GM04503 (cell line): ENCODE measurements around the gene B9D1.

Source experiments
- DNase-seq: peaks from one replicate; pipeline ENCODE4 v3.0.0-alpha.2; 2012; ENCODE audit warnings: low read depth

The B9D1 gene

DNA sequence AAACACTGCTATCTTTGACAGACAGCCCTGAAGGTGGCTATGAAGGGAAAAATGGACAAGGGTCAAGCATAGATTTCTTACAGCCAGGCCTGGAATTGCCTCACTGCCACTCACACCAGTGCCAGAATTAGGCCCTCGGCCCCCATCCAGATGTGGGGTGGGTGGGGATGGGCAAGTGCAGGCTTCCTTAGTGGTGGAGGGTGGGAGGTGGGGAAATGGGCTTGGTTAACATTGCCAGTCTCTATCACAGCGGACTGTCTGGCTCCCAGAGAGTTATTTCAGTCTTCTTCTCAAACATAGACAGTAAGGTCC is 24.9 kb downstream of the B9D1 start:
- no peak for DNase-seq

DNA sequence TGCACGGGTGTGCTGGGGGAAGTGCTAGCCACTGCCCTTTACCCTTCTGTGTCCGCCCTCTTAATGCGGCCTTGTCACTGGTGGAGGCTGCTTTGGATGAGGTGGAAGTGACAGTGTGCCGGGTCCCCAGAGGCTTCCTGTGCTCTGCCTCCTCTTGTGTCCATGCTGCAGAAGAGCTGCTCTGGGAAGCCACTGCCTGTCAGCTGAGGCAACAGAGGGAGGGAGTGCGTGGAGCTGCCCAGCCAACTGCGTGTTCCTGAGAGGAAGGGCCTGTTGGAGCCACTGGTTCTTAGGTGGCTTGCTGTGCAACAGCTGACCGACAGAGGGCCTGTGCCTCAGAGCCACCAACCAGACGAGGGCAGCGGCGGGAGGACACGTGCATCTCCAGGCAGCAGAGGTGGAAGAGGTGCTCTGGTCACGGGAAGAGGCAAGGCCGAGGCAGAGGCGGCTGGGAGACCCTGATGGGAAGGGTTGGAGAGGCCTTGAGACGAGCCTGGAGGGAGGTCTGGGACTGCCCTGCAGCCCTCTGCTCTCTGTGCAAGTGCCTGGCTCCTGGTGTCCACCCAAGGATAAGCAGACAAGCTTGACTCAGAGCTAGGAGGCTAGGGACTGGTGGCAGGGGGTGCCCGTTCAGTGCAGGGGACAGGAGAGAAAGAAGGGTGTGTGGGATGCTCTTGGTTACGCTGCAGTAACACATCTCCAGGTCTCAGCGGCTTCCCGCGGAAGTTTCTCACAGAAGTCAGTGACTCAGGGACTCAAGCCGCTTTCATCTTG is 25.4 kb downstream of the B9D1 start:
- no peak for DNase-seq

DNA sequence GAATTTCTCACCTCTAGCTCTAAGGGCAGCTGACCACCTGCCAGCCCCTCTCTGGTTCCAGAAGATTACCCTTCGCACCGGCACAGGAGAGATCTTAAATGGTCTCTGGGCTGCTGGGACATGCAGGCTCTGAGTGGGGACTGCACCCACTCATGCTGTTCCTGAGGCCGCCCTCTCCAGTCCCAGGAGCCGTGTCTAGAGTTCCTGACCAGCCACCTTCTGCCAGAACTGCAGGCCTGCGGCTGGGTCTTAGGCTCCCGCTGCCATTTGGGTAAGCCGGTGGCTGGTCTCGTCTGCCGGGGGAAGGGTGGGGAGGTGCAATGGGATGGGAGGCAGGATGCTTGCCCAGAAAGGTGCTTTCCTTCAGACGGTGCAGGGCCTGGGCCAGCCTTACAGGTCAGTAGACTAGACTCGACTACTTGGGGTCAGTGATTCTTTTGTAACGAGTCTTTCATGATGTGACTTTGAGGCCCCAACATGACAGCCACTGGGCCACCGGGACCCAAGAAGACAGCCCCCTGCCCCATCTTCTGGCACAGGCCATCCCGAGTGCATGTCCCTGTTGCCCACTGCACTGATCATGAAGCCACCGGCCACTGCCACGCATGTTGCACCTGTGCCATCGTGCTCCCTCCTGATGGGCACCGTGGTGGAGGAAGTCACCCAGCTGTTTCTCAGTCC is 26.4 kb downstream of the B9D1 start:
- no peak for DNase-seq

DNA sequence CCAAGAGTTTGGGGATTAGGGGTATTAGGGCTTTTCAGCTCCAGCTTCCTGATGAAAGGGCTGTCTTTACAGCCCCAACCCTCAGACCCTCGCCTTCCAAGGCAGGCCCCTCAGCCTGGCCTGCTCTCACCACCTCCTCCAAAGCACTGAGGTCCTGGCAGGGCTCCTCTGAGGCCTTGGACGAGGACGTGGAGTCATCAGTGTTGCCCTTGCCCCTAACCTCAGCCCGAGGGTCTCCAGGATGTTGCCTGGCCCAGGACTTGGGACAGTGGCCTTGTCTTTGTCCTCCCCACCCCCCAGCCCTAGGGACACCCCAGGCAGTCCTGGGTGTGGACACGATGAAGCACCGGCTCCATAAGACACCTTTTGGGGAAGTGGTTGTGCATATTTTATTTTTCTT is 28.2 kb downstream of the B9D1 start:
- no peak for DNase-seq

DNA sequence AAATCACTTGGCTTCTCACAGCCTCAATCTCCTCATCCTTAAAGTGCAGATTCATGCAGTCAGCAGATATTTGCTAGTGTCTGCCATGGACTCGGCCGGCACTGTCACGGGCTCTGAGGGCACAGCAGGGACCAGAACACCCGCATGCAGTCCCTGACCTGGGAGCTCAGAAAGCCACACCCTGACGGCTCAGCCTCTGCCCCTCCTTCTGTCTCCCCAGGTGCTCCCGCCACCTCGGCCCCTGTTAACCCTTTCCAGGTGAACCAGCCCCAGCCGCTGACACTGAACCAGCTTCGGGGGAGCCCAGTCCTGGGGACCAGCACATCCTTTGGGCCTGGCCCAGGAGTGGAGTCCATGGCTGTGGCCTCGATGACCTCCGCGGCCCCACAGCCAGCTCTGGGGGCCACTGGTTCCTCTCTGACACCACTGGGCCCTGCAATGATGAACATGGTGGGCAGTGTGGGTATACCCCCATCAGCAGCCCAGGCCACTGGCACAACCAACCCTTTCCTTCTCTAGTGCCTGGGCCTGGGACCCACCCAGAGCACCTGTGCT is 28.7 kb downstream of the B9D1 start:
- no peak for DNase-seq

DNA sequence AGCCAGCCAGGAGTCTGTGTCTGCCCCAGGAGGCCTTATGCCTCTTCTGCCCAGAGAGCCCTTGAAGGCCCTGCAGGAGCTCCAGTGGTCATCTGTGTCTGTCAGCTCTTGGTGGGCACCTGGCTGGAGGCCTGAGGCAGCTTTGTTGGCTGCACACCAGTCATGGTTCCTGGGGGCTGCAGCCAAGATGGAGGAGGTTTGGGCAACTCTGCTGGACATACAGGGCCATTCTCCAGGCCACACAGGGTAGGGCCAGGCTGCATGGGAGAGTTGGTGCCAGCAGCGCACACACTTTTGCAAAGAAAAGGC is 29.4 kb downstream of the B9D1 start:
- DNase-seq: no peak

DNA sequence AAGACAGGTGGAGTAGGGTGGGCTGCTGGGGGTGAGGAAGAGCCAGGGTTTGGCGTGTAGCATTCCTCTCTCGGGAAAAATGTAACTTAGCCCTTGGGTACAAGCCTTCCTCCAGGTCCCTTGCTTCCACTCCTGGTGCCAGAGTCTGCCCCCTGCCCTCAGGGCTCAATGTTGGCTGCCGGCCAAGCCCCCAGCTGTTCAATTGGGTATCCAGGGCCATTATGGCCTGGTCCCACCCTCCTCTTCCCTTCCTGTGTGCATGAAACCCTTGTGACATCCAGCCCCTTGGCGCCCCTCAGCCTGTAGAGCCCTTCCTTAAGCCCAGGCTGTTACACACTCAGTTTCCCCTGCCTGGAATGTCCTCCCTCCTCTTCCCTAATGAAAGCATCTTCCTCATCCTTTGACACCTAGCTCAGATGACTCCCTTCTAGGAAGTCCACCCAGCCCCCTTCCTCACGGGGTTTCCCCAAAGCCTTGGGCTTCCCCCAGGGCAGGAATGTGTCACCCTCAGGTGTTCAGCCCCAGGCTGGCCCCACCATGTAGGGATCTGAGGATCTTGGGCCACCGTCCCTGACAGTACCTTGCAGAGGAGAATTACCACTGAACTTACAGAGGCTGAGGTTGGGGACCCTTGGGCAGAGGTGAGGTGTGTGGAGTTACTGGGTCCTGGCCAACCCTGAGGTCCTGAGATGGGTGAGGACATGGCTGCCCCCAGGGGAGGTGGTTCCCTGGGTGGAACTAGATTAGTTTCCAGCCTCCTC is 30.0 kb downstream of the B9D1 start:
- DNase-seq: no peak

DNA sequence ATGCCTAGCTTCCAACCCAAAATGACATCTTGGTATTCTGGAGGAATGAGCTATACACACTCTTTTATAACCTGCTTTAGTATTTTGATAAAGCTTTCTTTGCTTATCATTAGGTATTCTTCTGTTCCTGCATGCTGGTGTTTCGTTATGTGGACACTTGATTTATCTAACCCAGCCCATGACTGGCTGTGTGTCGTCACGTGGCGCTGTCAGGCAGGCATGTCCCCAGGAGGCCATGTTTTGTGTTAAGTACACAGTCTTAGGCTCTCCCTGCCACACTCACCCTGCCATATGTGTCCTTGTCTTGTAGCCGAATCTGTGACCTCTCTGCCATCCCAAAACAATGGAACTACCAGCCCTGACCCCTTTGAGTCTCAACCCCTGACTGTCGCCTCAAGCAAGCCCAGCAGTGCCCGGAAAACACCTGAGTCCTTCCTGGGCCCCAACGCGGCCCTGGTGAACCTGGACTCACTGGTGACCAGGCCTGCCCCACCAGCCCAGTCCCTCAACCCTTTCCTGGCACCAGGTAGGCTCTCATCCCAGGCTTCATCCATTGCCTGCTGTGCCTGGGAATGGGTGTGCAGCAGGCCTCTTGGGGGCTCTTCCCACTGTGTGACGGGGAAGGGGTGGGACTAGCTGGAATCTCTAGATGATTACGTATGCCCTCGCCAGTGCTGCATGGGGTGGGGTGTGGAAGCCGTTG is 30.8 kb downstream of the B9D1 start:
- no peak for DNase-seq

DNA sequence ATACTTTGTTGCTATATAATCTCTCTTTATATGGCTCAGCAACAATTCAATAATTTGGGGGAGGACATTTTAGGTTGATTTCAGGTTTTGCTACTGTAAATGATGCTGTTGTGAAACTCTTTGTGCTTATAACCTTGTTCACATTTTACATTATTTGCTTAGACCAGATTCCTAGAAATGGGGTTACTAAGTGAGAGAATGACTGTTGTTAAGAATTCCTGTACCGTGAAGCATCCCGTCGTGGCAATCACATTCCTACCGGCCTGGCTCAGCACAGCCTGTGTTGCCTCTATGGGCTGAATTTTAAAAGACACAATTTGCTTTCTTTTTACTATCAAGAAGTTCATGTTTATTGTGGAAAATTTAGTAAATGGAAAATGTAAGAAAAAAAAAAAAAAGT is 31.4 kb downstream of the B9D1 start:
- DNase-seq: peak; percentile 78

DNA sequence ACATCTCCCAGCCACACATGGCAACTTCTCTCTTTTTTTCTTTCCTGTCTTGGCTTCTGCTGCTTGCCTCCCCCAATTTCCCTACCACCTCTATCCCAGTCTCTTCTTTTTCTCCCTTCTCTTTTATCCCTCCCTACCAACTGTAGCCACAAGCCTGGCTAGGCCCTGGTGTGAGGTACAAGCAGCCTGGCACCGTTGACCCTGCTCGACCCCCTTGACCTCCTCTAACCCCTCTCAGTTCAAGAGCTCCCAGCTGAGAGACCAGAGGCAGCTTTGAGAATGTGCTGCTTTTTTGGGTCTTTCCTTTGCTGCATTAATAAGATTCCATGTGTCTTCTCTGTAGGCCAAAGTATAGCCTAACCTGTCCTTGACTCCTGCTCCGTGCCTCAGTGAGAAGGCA is 32.3 kb downstream of the B9D1 start:
- no peak for DNase-seq

DNA sequence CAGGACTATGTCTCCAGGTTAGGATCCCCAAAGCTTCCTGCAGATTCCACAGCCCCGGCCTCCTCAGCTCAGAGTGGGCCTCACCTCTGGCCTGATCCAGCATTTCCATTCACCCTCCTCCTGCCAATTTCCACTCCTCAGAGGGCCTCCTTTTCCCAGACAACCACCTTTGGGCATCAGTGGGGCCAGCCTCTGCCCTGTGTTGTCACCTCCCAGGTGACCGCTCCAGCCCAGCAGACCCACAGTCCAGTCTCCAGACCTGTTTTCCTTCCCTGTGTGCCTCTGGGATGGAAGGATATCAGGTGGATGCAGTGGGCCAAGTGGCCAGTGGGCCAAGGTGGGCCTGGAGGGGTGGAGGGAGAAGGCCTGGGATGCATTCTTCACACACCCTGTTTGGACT is 32.7 kb downstream of the B9D1 start:
- no peak for DNase-seq

DNA sequence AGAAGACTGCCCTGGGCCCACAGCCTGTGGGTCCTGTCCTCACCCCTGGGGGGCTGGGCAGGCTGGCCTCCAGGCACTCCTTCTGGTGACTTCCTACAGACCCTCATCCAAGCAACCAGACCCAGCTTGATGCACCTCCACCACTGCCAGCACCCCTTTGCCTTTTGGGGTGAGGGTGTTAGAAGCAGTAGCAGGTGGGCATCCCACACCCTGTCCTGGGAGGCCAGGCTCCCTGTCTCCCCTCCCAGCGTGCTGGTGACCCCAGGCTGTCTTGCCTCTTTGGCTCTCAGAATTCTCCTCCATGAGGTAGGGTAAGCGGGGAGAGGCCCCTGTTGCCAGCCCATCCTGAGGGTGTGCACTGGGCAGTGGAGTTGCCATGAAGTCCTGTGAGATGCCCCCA is 33.4 kb downstream of the B9D1 start:
- DNase-seq: no peak

DNA sequence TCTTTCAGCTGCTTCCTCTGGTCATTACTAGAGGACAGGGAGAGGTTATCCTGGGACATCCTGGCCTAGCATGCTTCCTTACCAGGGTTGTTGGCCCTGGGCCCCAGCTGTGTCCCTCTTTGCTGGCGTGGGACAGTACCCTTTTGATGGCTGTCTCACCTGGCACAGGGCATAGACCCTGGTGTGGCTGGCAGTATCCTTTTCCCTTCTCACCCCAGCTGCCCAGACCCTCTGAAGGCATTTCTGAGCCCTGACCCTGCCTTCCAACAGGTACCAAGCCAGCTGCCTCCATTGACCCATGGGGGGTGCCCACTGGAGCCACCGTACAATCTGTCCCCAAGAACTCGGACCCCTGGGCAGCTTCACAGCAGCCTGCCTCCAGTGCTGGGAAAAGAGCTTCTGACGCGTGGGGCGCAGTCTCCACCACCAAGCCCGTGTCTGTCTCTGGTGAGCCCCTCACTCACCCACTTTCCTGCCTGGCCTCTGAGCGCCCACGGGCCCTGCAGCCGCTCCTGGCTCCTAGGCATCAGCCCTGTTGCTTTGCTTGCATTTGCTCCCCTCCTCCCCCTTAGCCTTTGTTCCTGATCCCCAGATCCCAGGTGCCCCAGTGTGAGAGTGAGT is 34.0 kb downstream of the B9D1 start:
- no peak for DNase-seq

DNA sequence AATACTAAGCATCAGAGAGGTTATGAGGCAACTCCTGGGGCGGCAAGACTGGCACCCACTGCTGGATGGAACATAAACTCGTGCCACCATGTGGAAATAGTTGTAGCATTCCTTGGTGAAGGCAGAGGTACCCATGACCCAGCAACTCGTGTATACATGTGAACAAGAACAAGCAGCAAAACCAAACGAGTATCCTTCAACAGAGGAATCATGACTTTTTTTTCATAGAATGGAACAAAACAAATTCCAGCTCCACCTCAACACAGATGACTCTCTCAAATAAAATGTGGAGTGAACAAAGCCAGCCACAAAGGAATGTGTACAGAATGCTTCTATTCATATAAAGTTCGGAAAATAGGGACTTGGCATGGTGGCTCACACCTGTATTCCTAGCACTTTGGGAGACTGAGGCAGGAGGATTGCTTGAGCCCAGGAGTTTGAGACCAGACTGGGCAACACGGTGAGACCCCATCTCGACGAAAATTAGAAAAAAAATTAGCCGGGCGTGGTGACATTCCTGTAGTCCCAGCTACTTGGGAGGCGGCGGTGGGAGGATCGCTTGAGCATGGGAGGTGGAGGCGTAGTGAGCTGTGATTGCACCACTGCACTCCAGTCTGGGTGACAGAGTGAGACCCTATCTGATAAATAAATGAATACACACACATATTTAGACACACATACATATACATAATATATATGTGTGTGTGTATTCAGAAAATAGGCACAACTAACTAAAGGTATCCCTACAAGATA is 35.3 kb downstream of the B9D1 start:
- DNase-seq: peak; percentile 83

DNA sequence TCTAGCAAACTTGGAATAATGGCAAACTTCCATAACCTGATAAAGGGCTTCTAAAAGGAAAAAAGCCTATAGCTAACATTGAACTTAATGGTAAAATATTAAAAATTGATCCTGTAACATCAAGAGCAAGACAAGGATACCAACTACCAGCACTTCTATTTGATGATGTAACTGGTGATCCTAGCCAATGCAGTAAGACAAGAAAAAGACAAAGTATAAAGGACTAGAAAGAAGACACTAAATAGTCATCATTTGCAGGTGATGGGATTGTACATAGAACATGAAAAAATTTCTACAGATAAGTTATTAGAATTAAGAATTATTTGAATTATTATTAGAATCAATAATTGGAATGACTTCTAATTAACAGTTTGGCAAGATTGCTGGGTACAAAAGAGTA is 37.0 kb downstream of the B9D1 start:
- DNase-seq: no peak

DNA sequence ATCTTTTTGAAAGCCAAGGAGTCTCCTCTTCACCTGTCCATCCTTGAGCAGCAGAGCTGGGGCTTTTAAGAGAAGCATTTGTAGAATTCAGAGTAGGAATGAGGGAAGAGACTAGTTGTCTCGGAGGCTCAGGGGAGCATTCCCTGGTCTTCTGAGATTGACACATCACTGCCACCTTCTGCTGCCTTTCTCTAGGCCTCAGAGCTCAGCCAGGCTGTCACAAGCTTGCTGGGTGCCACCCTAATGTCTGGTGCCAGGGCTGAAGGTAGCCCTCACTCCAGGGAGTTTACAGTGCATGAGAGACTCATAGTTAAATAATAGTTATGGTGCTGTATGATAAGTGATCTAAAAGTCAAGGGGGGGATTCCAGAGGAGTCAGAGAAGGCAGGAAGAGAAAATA is 39.7 kb downstream of the B9D1 start:
- DNase-seq: no peak

DNA sequence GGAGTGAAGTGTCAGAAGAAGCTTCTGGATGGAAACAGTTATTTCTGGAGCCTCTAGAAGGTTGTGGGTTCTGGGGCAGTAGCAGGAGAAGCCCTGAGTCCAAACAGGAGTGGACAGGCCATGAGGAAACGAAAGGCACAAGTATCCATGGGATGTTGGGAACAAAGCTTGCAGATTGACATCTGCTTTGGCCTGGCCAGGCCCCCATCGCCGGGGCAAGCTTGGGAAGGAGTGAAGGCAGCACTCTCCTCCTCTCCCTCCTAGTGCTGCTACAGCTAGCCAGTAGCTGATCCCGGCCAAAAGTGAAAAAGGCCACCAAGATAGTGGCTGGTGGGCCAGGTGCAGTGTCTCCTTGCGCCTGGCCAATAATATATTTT is 40.4 kb downstream of the B9D1 start:
- no peak for DNase-seq

DNA sequence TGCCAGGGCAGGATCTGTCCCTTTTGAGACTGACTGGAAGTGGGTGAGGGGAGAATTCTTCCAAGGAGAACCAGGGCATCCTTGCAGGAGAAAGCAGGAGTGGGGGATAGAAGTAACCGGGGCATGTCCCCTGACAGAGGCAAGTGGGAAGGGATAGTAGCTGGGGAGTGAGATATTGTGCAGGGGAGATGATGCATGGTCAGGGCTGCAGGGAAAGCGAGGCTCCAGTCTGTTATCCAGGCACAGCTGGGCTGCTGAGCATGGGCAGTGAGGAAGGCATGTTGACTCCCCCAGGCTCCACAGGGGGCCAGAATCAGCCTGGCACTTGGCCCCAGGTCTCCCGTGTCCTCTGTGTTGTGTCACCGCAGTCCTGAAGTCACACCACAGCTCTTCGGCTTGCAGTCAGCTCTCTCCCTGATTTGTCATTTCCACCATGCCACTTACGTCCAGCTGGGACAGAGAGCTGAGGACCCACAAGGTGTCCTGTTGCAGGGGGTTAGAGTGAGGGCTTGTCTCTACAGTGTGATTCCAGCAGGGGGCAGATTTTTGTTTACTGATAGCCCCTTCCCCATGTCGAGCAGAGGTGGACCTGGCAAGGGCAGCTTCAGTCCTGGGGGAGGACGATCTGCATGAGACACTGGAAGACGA is 40.9 kb downstream of the B9D1 start:
- no peak for DNase-seq

DNA sequence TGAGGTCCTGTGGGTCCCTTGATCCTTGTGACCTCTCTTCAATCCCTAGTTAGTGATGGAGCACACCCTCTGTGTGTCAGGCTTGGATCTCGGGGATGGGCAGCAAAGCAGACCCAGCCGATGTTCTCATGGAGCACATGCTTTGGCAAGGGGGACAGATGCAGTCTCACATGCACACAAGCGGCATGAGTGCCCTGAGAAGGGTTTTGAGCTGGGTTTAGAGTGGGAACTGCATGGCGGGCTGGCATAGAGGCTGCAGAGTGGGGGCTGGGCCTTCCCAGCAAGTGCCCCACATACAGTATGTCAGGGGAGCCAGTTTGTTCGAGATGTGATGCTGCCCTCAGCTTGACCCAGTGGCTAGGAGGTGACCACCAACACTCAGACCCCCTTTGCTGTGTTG is 41.6 kb downstream of the B9D1 start:
- no peak for DNase-seq

DNA sequence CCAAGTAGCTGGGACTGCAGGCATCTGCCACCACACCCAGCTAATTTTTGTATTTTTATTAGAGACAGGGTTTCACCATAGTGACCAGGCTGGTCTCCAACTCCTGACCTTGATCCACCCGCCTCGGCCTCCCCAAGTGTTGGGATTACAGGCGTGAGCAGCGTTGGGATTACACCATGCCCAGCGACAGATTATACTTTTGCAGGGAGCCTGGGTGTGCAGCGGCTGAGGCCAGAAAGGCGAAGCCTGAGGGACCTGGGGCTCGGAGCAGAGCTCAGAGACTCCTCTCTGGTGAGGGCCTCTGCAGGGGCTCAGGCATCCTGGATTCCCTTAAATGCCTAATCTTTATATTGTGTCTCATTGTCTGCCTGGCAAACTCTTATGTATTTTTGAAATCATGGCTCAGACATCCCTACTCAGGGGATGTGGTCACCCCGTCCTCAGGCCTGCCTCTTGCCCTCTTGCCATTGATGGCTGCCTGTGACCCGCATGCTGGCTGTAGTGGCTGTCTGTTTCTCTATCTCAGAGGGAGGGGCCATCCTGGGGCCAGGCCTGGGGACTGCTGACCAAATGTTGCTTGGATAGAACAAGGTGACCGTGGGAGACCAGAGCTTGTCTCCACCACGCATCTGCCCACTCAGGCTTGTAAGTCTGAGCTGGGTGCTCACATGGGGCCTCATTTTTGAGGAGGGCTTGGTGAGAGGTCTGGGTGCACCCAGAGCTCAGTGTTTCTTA is 42.6 kb downstream of the B9D1 start:
- DNase-seq: no peak
